K562 (cell line): ENCODE results near the gene FAF2. TPM values are rescaled to one million over a fixed set of nuclear protein-coding genes. Genes with fewer than 3 reads are reported as not detected.

ENCODE experiments used
- CBX2 ChIP-seq: fragments of 200-600 bp; sonication (generic); IDR thresholded peaks from one replicate; pipeline ENCODE4 v1.6.1; 2012; ENCODE audit warnings: mild to moderate bottlenecking, low read length, inconsistent platforms; ENCODE audit not compliant: insufficient read depth, poor library complexity, severe bottlenecking
- CHD2 ChIP-seq: IDR thresholded peaks from 2 replicates; pipeline ENCODE4 v1.6.1; 2011; ENCODE audit warnings: low read depth, low read length
- DIDO1 ChIP-seq: fragments of 450-650 bp; IDR thresholded peaks from 2 replicates; pipeline ENCODE4 v1.6.1; 2016; ENCODE audit warnings: low read depth, missing biosample characterization, missing genetic modification characterization
- HEY1 ChIP-seq: fragments of 250-450 bp; sonication (Bioruptor Pico); IDR thresholded peaks from 2 replicates; pipeline ENCODE4 v1.5.0; 2020; ENCODE audit warnings: mild to moderate bottlenecking, moderate library complexity, borderline replicate concordance
- JUN ChIP-seq, 2 experiments: sonication (generic) in 1 of 2; formaldehyde crosslinking in 1 of 2; IDR thresholded peaks; 2 replicates each; pipeline versions ENCODE4 v1.6.1 to v1.8.0; 2012 to 2022; ENCODE audit warnings: borderline replicate concordance in 2 of 2, mild to moderate bottlenecking in 2 of 2, improper control_type of control experiment in 1 of 2, low read depth in 1 of 2, low read length in 1 of 2, missing genetic modification reagents in 1 of 2
- PHTF2 ChIP-seq: fragments of 250-450 bp; sonication (Bioruptor Pico); IDR thresholded peaks from 2 replicates; pipeline ENCODE4 v1.5.0; 2021; ENCODE audit warnings: mild to moderate bottlenecking
- PRPF4 ChIP-seq: fragments of 200-400 bp; formaldehyde crosslinking; IDR thresholded peaks from one replicate; pipeline ENCODE4 v1.6.1; 2017; ENCODE audit warnings: low read length, low read depth, mild to moderate bottlenecking; ENCODE audit not compliant: insufficient read depth, poor library complexity, severe bottlenecking
- RBFOX2 ChIP-seq: fragments of 200-400 bp; formaldehyde crosslinking; IDR thresholded peaks from 2 replicates; pipeline ENCODE4 v1.6.1; 2017; ENCODE audit warnings: low read depth, mild to moderate bottlenecking, low read length, moderate library complexity
- SETDB1 ChIP-seq: IDR thresholded peaks from one replicate; pipeline ENCODE4 v1.6.1; 2012; ENCODE audit warnings: low read length, control low read depth, inconsistent platforms
- TBP ChIP-seq: optimal IDR thresholded peaks from 2 replicates; pipeline ENCODE3; 2011; ENCODE audit warnings: low read depth, low read length, improper control_type of control experiment
- TEAD1 ChIP-seq, 2 experiments: fragments of 450-650 bp in 1 of 2; sonication (generic) in 1 of 2; formaldehyde crosslinking; IDR thresholded peaks; 2 replicates each; pipeline versions ENCODE4 v1.4.0 to v1.8.0; 2020 to 2022; ENCODE audit warnings: mild to moderate bottlenecking in 2 of 2, missing genetic modification reagents in 1 of 2
- TOE1 ChIP-seq, 2 experiments: fragments of 450-650 bp in 1 of 2; sonication (generic) in 1 of 2; formaldehyde crosslinking in 1 of 2; IDR thresholded peaks; 2 replicates each; pipeline versions ENCODE4 v1.7.1 to v1.8.0; 2016 to 2022; ENCODE audit warnings: borderline replicate concordance in 2 of 2, mild to moderate bottlenecking in 2 of 2, antibody characterized with exemption in 1 of 2, inconsistent platforms in 1 of 2, low read depth in 1 of 2, missing genetic modification reagents in 1 of 2, moderate library complexity in 1 of 2
- ZFP36 ChIP-seq: fragments of 150-350 bp; IDR thresholded peaks from 2 replicates; pipeline ENCODE4 v1.6.1; 2018; ENCODE audit warnings: low read length, low read depth; ENCODE audit not compliant: partially characterized antibody
- polyA plus RNA-seq, 8 experiments: library from polyadenylated mRNA; depleted of rRNA in 4 of 8; stranded (reverse) in 5 of 8; unstranded in 3 of 8; fragments of >200 nt; fragmentation: Nextera tagmentation in 2 of 8; fragmentation: Illumina TruSeq in 1 of 8; extraction: Ambion mirVana in 2 of 8; extraction: Trizol in 1 of 8; gene quantifications; 2 replicates each; pipeline versions ENCODE4 v1.2.1 to v1.2.3, GENCODE V29; 2011 to 2014; ENCODE audit warnings: inconsistent platforms in 1 of 8, missing spikeins in 1 of 8
- total RNA-seq, 7 experiments: library from RNA; depleted of rRNA in 6 of 7; stranded (reverse); fragments of >200 nt in 6 of 7; fragmentation: Illumina TruSeq in 2 of 7; extraction: Trizol in 2 of 7; gene quantifications; 2 replicates each; pipeline versions ENCODE4 v1.2.1 to v1.2.3, GENCODE V29; 2011 to 2021; ENCODE audit warnings: low replicate concordance in 1 of 7
- TF ChIP-seq, protein P1 (sequence below): fragments of 450-650 bp; IDR thresholded peaks from 2 replicates; pipeline ENCODE4 v1.6.1; 2016; ENCODE audit warnings: low read depth
- TF ChIP-seq, protein P2 (sequence below): fragments of 250-450 bp; sonication (Bioruptor Pico); IDR thresholded peaks from 2 replicates; pipeline ENCODE4 v1.8.0; 2021; ENCODE audit warnings: moderate library complexity, mild to moderate bottlenecking, inconsistent platforms
- TF ChIP-seq, protein P3 (sequence below): sonication (generic); formaldehyde crosslinking; IDR thresholded peaks from 2 replicates; pipeline ENCODE4 v1.8.1; 2023; ENCODE audit warnings: mild to moderate bottlenecking, missing genetic modification reagents

FAF2 gene
- total and polyA plus RNA-seq, 9 of the 15 experiments (the other 6 are each of a cell fraction or from before 2014, with no cell fraction given): 25.0 to 44.6 (median 36.1) TPM

DNA sequence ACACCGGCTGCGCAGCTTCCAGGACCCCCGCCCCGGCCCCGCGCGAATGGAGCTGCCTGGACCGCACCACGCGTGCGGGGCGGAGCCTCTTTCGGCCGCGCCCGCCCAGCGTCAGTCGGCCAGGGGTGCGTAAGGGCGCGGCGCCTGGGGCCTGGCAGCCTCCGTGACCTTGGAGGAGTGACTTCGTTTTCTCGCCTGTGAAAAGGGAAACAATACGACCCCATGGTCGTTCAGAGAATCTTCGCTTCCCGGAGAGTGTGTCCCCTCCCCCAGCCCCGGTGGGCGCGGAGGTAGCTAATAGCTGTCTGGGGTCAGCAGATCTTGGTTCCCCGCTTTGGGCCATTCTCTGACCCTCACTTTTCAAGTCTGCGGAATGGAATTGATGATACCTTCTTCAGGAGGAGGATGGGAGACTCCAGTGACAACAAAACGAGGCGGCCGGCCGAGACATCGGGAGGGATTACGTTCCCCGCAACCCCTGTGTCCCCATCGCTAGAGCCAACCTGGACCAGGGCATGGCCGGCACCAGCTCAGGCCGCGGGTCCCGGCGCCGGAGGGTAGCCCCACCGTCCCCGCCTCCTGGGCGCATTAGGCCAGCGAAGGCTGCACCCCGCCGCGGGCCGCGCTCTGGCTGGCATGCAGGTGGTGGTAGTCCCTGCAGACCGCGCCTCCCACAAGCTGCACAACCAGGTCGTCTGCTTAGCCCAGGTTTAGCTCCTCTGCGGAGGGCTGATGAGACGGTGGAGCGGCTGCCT is 95.4 kb downstream of the FAF2 start (continued):
- TF ChIP-seq PRPF4 (no peak), DIDO1 (tag) (no peak), TOE1 (IDR thresholded peaks at IDR 0.05; ENCODE audit: borderline replicate concordance) (no peak), TOE1 (CRISPR knock-in tag; IDR thresholded peaks at IDR 0.05; ENCODE audit: borderline replicate concordance, low read depth) (no peak), CHD2 (no peak), TEAD1 (CRISPR knock-in tag; IDR thresholded peaks at IDR 0.05) (no peak), SETDB1 (no peak), PHTF2 (CRISPR knock-in tag) (no peak), ZFP36 (no peak), RBFOX2 (peak; percentile 74), TBP (peak; percentile 63), HEY1 (no peak), CBX2 (no peak), JUN (IDR thresholded peaks at IDR 0.05; ENCODE audit: borderline replicate concordance, low read depth, low read length) (no peak), JUN (CRISPR knock-in tag; IDR thresholded peaks at IDR 0.05; ENCODE audit: borderline replicate concordance) (no peak)
- TF ChIP-seq, protein P1, sequence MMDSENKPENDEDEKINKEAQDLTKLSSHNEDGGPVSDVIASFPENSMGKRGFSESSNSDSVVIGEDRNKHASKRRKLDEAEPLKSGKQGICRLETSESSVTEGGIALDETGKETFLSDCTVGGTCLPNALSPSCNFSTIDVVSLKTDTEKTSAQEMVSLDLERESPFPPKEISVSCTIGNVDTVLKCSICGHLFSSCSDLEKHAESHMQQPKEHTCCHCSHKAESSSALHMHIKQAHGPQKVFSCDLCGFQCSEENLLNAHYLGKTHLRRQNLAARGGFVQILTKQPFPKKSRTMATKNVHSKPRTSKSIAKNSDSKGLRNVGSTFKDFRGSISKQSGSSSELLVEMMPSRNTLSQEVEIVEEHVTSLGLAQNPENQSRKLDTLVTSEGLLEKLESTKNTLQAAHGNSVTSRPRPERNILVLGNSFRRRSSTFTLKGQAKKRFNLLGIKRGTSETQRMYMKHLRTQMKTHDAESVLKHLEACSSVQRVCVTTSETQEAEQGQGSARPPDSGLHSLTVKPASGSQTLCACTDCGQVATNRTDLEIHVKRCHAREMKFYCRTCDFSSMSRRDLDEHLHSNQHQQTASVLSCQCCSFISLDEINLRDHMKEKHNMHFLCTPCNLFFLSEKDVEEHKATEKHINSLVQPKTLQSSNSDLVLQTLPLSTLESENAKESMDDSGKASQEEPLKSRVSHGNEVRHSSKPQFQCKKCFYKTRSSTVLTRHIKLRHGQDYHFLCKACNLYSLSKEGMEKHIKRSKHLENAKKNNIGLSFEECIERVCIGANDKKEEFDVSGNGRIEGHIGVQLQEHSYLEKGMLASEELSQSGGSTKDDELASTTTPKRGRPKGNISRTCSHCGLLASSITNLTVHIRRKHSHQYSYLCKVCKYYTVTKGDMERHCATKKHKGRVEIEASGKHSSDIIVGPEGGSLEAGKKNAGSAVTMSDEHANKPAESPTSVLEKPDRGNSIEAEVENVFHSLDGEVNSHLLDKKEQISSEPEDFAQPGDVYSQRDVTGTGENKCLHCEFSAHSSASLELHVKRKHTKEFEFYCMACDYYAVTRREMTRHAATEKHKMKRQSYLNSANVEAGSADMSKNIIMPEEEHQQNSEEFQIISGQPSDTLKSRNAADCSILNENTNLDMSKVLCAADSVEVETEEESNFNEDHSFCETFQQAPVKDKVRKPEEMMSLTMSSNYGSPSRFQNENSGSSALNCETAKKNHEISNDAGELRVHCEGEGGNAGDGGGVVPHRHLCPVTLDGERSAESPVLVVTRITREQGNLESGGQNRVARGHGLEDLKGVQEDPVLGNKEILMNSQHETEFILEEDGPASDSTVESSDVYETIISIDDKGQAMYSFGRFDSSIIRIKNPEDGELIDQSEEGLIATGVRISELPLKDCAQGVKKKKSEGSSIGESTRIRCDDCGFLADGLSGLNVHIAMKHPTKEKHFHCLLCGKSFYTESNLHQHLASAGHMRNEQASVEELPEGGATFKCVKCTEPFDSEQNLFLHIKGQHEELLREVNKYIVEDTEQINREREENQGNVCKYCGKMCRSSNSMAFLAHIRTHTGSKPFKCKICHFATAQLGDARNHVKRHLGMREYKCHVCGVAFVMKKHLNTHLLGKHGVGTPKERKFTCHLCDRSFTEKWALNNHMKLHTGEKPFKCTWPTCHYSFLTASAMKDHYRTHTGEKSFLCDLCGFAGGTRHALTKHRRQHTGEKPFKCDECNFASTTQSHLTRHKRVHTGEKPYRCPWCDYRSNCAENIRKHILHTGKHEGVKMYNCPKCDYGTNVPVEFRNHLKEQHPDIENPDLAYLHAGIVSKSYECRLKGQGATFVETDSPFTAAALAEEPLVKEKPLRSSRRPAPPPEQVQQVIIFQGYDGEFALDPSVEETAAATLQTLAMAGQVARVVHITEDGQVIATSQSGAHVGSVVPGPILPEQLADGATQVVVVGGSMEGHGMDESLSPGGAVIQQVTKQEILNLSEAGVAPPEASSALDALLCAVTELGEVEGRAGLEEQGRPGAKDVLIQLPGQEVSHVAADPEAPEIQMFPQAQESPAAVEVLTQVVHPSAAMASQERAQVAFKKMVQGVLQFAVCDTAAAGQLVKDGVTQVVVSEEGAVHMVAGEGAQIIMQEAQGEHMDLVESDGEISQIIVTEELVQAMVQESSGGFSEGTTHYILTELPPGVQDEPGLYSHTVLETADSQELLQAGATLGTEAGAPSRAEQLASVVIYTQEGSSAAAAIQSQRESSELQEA: no peak
- TF ChIP-seq, protein P2, sequence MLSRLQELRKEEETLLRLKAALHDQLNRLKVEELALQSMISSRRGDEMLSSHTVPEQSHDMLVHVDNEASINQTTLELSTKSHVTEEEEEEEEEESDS: no peak
- TF ChIP-seq, protein P3, sequence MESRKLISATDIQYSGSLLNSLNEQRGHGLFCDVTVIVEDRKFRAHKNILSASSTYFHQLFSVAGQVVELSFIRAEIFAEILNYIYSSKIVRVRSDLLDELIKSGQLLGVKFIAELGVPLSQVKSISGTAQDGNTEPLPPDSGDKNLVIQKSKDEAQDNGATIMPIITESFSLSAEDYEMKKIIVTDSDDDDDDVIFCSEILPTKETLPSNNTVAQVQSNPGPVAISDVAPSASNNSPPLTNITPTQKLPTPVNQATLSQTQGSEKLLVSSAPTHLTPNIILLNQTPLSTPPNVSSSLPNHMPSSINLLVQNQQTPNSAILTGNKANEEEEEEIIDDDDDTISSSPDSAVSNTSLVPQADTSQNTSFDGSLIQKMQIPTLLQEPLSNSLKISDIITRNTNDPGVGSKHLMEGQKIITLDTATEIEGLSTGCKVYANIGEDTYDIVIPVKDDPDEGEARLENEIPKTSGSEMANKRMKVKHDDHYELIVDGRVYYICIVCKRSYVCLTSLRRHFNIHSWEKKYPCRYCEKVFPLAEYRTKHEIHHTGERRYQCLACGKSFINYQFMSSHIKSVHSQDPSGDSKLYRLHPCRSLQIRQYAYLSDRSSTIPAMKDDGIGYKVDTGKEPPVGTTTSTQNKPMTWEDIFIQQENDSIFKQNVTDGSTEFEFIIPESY (CRISPR knock-in tag): no peak
